H1 (cell line): ENCODE results near the gene CXCL10. TPM values are rescaled to one million over a fixed set of nuclear protein-coding genes. Genes with fewer than 3 reads are reported as not detected.

ENCODE experiments used
- CTCF ChIA-PET: fragments of 300-600 bp; sonication (Branson Sonifier 250); formaldehyde crosslinking; loops from one replicate; lab custom pipeline; 2021; ENCODE audit not compliant: partially characterized antibody; lab: Charles Lee
- POLR2A ChIA-PET: fragments of 300-600 bp; sonication (Branson Sonifier 250); formaldehyde crosslinking; loops from one replicate; lab custom pipeline; 2021; ENCODE audit warnings: inconsistent platforms; ENCODE audit not compliant: partially characterized antibody; lab: Charles Lee
- DNase-seq, 2 experiments: peaks; one replicate each; pipeline versions ENCODE4 v3.0.0 to v3.0.0-alpha.2; 2010 to 2022; ENCODE audit warnings: low spot score in 2 of 2, low read depth in 1 of 2, mixed read lengths in 1 of 2
- FAIRE-seq: peaks from 2 replicates; lab custom pipeline; 2011; peaks lifted over from hg19 to GRCh38; lab: Jason Lieb, UNC
- H2AFZ ChIP-seq: 2 replicates; pipeline ENCODE4 v1.8.1; 2012; ENCODE audit warnings: low read length, inconsistent platforms
- H2AK5ac ChIP-seq: 2 replicates; pipeline ENCODE4 v1.6.1; 2013; ENCODE audit warnings: low read depth, low read length
- H2BK120ac ChIP-seq: replicated peaks from 2 replicates; pipeline ENCODE3; 2013; ENCODE audit warnings: low read depth, low read length, inconsistent platforms
- H2BK12ac ChIP-seq: 2 replicates; pipeline ENCODE4 v1.6.1; 2013; ENCODE audit warnings: low read depth, low read length
- H2BK15ac ChIP-seq: 2 replicates; pipeline ENCODE4 v1.6.1; 2013; ENCODE audit warnings: low read length
- H2BK20ac ChIP-seq: 2 replicates; pipeline ENCODE4 v1.6.1; 2013; ENCODE audit warnings: low read length
- H2BK5ac ChIP-seq: 2 replicates; pipeline ENCODE4 v1.6.1; 2013; ENCODE audit warnings: low read depth, low read length
- H3K14ac ChIP-seq: 2 replicates; pipeline ENCODE4 v1.6.1; 2013; ENCODE audit warnings: inconsistent platforms; ENCODE audit not compliant: insufficient read length
- H3K18ac ChIP-seq: 2 replicates; pipeline ENCODE4 v1.6.1; 2013; ENCODE audit warnings: low read length; ENCODE audit errors: extremely low read depth
- H3K23ac ChIP-seq: 2 replicates; pipeline ENCODE4 v1.6.1; 2013; ENCODE audit warnings: inconsistent platforms; ENCODE audit not compliant: insufficient read length
- H3K23me2 ChIP-seq: 2 replicates; pipeline ENCODE4 v1.6.1; 2013; ENCODE audit warnings: low read depth, low read length
- H3K27ac ChIP-seq: 2 replicates; pipeline ENCODE4 v1.6.1; 2011; ENCODE audit warnings: low read depth, low read length, inconsistent platforms
- H3K27me3 ChIP-seq, 4 experiments: replicated peaks in 1 of 4; 1 replicate in 1 of 4; 2 replicates in 3 of 4; pipeline versions ENCODE4 v1.6.1 to v1.8.1; 2011 to 2013; ENCODE audit warnings: low read length in 3 of 4, mild to moderate bottlenecking in 3 of 4, inconsistent platforms in 2 of 4, mixed read lengths in 2 of 4, moderate library complexity in 1 of 4; ENCODE audit not compliant: control insufficient read depth in 3 of 4, insufficient read depth in 3 of 4; ENCODE audit errors: extremely low read depth in 1 of 4
- H3K36me3 ChIP-seq, 4 experiments: 2 replicates each; pipeline versions ENCODE4 v1.6.1 to v1.8.1; 2011 to 2013; ENCODE audit warnings: mild to moderate bottlenecking in 4 of 4, low read length in 3 of 4, moderate library complexity in 2 of 4, control low read depth in 1 of 4, inconsistent platforms in 1 of 4; ENCODE audit not compliant: insufficient read depth in 4 of 4, control insufficient read depth in 2 of 4
- H3K4ac ChIP-seq: replicated peaks from 2 replicates; pipeline ENCODE3; 2013; ENCODE audit warnings: low read length, low read depth, mixed read lengths, inconsistent platforms; ENCODE audit not compliant: insufficient read length
- H3K4me1 ChIP-seq, 4 experiments: replicated peaks in 1 of 4; 1 replicate in 1 of 4; 2 replicates in 3 of 4; pipeline versions ENCODE4 v1.6.1 to v1.8.1; 2011 to 2013; ENCODE audit warnings: low read length in 3 of 4, inconsistent platforms in 2 of 4, mixed read lengths in 1 of 4; ENCODE audit not compliant: insufficient read depth in 4 of 4, control insufficient read depth in 3 of 4
- H3K4me2 ChIP-seq, 2 experiments: 2 replicates each; pipeline versions ENCODE4 v1.6.1 to v1.8.1; 2011 to 2013; ENCODE audit warnings: low read depth in 2 of 2, low read length in 2 of 2, control low read depth in 1 of 2, inconsistent platforms in 1 of 2, mild to moderate bottlenecking in 1 of 2; ENCODE audit not compliant: insufficient read depth in 1 of 2
- H3K4me3 ChIP-seq, 4 experiments: fragments of 200-600, 300-600 bp in 1 of 4; sonication (generic), shearing (Covaris generic), sonication (Bioruptor Twin) in 1 of 4; 2 replicates each; pipeline versions ENCODE4 v1.5.1 to v1.8.1; 2011 to 2016; ENCODE audit warnings: low read length in 4 of 4, low read depth in 3 of 4, control low read depth in 2 of 4, inconsistent platforms in 2 of 4, mild to moderate bottlenecking in 2 of 4, mixed read lengths in 1 of 4, moderate library complexity in 1 of 4; ENCODE audit not compliant: insufficient read depth in 2 of 4; ENCODE audit errors: extremely low read depth in 1 of 4
- H3K56ac ChIP-seq: replicated peaks from 2 replicates; pipeline ENCODE3; 2013; ENCODE audit warnings: low read depth, mild to moderate bottlenecking, mixed read lengths, low read length, inconsistent platforms; ENCODE audit not compliant: insufficient read length
- H3K79me1 ChIP-seq: 2 replicates; pipeline ENCODE4 v1.6.1; 2013; ENCODE audit warnings: low read depth, low read length, control low read depth
- H3K79me2 ChIP-seq, 2 experiments: 2 replicates each; pipeline versions ENCODE4 v1.6.1 to v1.8.1; 2012 to 2013; ENCODE audit warnings: low read length in 2 of 2, mild to moderate bottlenecking in 2 of 2, inconsistent platforms in 1 of 2; ENCODE audit not compliant: insufficient read depth in 2 of 2, control insufficient read depth in 1 of 2
- H3K9ac ChIP-seq, 4 experiments: replicated peaks in 1 of 4; 1 replicate in 1 of 4; 2 replicates in 3 of 4; pipeline versions ENCODE4 v1.6.1 to v1.8.1; 2011 to 2013; ENCODE audit warnings: low read depth in 3 of 4, low read length in 3 of 4, control low read depth in 2 of 4, mild to moderate bottlenecking in 2 of 4, moderate library complexity in 2 of 4, inconsistent platforms in 1 of 4; ENCODE audit errors: extremely low read depth in 1 of 4
- H3K9me3 ChIP-seq, 2 experiments: 2 replicates each; pipeline versions ENCODE4 v1.6.1 to v1.8.1; 2012 to 2013; ENCODE audit warnings: mild to moderate bottlenecking in 2 of 2, moderate library complexity in 2 of 2, control low read depth in 1 of 2, inconsistent platforms in 1 of 2, low read depth in 1 of 2, low read length in 1 of 2, mixed read lengths in 1 of 2; ENCODE audit not compliant: insufficient read depth in 2 of 2
- H4K20me1 ChIP-seq, 2 experiments: replicated peaks in 1 of 2; 2 replicates each; pipeline versions ENCODE3 to v1.8.1; 2011 to 2013; ENCODE audit warnings: inconsistent platforms in 2 of 2, low read length in 2 of 2, mild to moderate bottlenecking in 1 of 2; ENCODE audit not compliant: insufficient read depth in 2 of 2, control insufficient read depth in 1 of 2
- H4K5ac ChIP-seq: 2 replicates; pipeline ENCODE4 v1.6.1; 2013; ENCODE audit warnings: low read length, low read depth, mixed read lengths, inconsistent platforms; ENCODE audit not compliant: insufficient read length
- H4K8ac ChIP-seq: 2 replicates; pipeline ENCODE4 v1.8.0; 2013; ENCODE audit warnings: mild to moderate bottlenecking, moderate library complexity, low read length, inconsistent platforms; ENCODE audit not compliant: insufficient read depth; ENCODE audit errors: extremely low read depth
- H4K91ac ChIP-seq: replicated peaks from 2 replicates; pipeline ENCODE3; 2013; ENCODE audit warnings: low read length, mixed read lengths, inconsistent platforms; ENCODE audit not compliant: insufficient read length
- EP300 ChIP-seq, 2 experiments: IDR thresholded peaks; 1 replicate in 1 of 2; 2 replicates in 1 of 2; pipeline ENCODE4 v1.6.1; 2011 to 2012; ENCODE audit warnings: low read depth in 2 of 2, low read length in 2 of 2, mild to moderate bottlenecking in 2 of 2, borderline replicate concordance in 1 of 2, inconsistent platforms in 1 of 2, moderate library complexity in 1 of 2
- KDM4A ChIP-seq: IDR thresholded peaks from one replicate; pipeline ENCODE4 v1.7.1; 2012; ENCODE audit warnings: low read depth, mild to moderate bottlenecking, moderate library complexity, low read length, inconsistent platforms; ENCODE audit not compliant: severe bottlenecking
- KDM5A ChIP-seq: fragments of 200-600 bp; IDR thresholded peaks from 2 replicates; pipeline ENCODE4 v1.7.1; 2012; ENCODE audit warnings: mild to moderate bottlenecking, low read length, inconsistent platforms, mixed read lengths
- NRF1 ChIP-seq: IDR thresholded peaks from 2 replicates; pipeline ENCODE4 v1.6.1; 2011; ENCODE audit warnings: mild to moderate bottlenecking, low read depth, low read length, improper control_type of control experiment
- SIX5 ChIP-seq: IDR thresholded peaks from 2 replicates; pipeline ENCODE4 v1.6.1; 2011; ENCODE audit warnings: mild to moderate bottlenecking, low read depth, low read length
- SRF ChIP-seq: IDR thresholded peaks from 2 replicates; pipeline ENCODE4 v1.6.1; 2011; ENCODE audit warnings: mild to moderate bottlenecking, low read depth, low read length, moderate library complexity
- YY1 ChIP-seq: IDR thresholded peaks from 2 replicates; pipeline ENCODE4 v1.6.1; 2011; ENCODE audit warnings: low read depth, mild to moderate bottlenecking, low read length
- WGBS, 2 experiments: shearing (Covaris generic) in 1 of 2; methylation state at CpG; one replicate each; pipeline versions ENCODE4 v1.1.6 to v1.1.7; 2013 to 2015; ENCODE audit warnings: low lambda C conversion rate in 2 of 2, mixed read lengths in 2 of 2, inconsistent platforms in 1 of 2, low coverage in 1 of 2, missing lambda C conversion rate in 1 of 2; ENCODE audit not compliant: insufficient replicate concordance in 2 of 2, insufficient coverage in 1 of 2, insufficient read length in 1 of 2; ENCODE audit errors: extremely low coverage in 1 of 2, missing lambda C conversion rate in 1 of 2; 5-methylcytosine and 5-hydroxymethylcytosine counted together
- polyA plus RNA-seq, 7 experiments: library from polyadenylated mRNA; depleted of rRNA in 3 of 7; stranded (reverse) in 5 of 7; unstranded in 2 of 7; fragments of >200 nt in 5 of 7; fragments of 200-250 nt in 2 of 7; gene quantifications; 1 replicate in 5 of 7; 2 replicates in 1 of 7; 4 replicates in 1 of 7; pipeline versions ENCODE4 v1.2.1 to v1.2.3, GENCODE V29; 2011 to 2013; ENCODE audit warnings: missing spikeins in 2 of 7, mixed read lengths in 2 of 7
- total RNA-seq: library from RNA; stranded (reverse); fragmentation: NEBNext Ultra II Directional; extraction: Animal tissue kit (Norgen Biotek cat#: 25700); gene quantifications from 2 replicates; pipeline ENCODE4 v1.2.1, GENCODE V29; 2021
- TF ChIP-seq, protein P1 (sequence below): IDR thresholded peaks from 2 replicates; pipeline ENCODE4 v1.6.1; 2011; ENCODE audit warnings: low read depth, mild to moderate bottlenecking, low read length; ENCODE audit not compliant: insufficient read depth

Gene CXCL10
- total and polyA plus RNA-seq, 2 of the 8 experiments (the other 6 are each of a cell fraction or from before 2014, with no cell fraction given) = not detected

GRCh38 chr4:75976177-75976576, 47.1 kb downstream of the CXCL10 start:
- Histone ChIP-seq H2BK5ac (no peak overlapping the region), H3K79me1 (no peaks in the 10 kb centered on the region; the same call in 1 of the 2 replicates), H3K9ac (no peak overlapping the region), H2AK5ac (no peak overlapping the region), H3K79me2 (peaks cover 0 to 5% of the 10 kb centered on the region in 2 experiments; a peak in 1 of 4 replicates), H3K18ac (no peak overlapping the region), H3K36me3 (peaks cover 22 to 90% (median 74%) of the 10 kb centered on the region in 4 experiments), H4K5ac (no peak overlapping the region), H2BK12ac (no peak overlapping the region), H3K27ac (no peak overlapping the region), H3K4me1 (no peaks in the 10 kb centered on the region), H4K8ac (no peak overlapping the region), H3K4me3 (no peak overlapping the region), H3K4ac (no peak overlapping the region), H3K56ac (no peak overlapping the region), H3K14ac (no peak overlapping the region), H2BK15ac (no peak overlapping the region), H2AFZ (no peak overlapping the region), H3K23ac (no peak overlapping the region), H2BK120ac (no peak overlapping the region), H3K23me2 (no peaks in the 10 kb centered on the region), H4K20me1 (peaks cover 0 to 1% of the 10 kb centered on the region in 2 experiments), H3K27me3 (no peaks in the 10 kb centered on the region), H3K9me3 (peaks cover 0 to 9% of the 10 kb centered on the region in 2 experiments; a peak in 2 of 4 replicates), H4K91ac (no peak overlapping the region), H2BK20ac (no peak overlapping the region), H3K4me2 (no peak overlapping the region)
- TF ChIP-seq YY1 (no peak), SIX5 (no peak), SRF (no peak), KDM4A (no peak), KDM5A (no peak), EP300 (IDR thresholded peaks at IDR 0.05; ENCODE audit: borderline replicate concordance in 1 of 2, low read depth in 2 of 2, low read length in 2 of 2) (no peak), NRF1 (no peak)
- TF ChIP-seq, protein P1, sequence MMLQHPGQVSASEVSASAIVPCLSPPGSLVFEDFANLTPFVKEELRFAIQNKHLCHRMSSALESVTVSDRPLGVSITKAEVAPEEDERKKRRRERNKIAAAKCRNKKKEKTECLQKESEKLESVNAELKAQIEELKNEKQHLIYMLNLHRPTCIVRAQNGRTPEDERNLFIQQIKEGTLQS = no peak
- 96% methylated on average over 2 of the region's 2 CpGs; no CpG with 5 or more reads in 1 of the 2 experiments for WGBS, 2 experiments
- POLR2A ChIA-PET = no interaction called here
- DNase-seq (no peak), FAIRE-seq (no peak)
- CTCF ChIA-PET = interaction anchor here (1.0 to 1.3 kb wide), 3 partner anchors 61 to 138 kb away, joined by 3 read pairs; no protein-coding TSS in a partner anchor
